Fibroblast of skin of abdomen (primary cell): Measurements from ENCODE around the gene ARHGAP15.

Experiments used
- DNase-seq: peaks from one replicate; pipeline ENCODE4 v3.0.0-alpha.2; 2013

The ARHGAP15 gene

GRCh38 chr2:143730155-143730952 is 601.1 kb downstream of the ARHGAP15 start:
- peak; percentile 28 for DNase-seq

GRCh38 chr2:143730953-143731260 is 601.7 kb downstream of the ARHGAP15 start:
- DNase-seq = peak; percentile 18

GRCh38 chr2:143732076-143732475 is 602.9 kb downstream of the ARHGAP15 start:
- peak; percentile 8 for DNase-seq

GRCh38 chr2:143732871-143733270 is 603.7 kb downstream of the ARHGAP15 start:
- DNase-seq = no peak

GRCh38 chr2:143734507-143734906 is 605.3 kb downstream of the ARHGAP15 start:
- DNase-seq = no peak

GRCh38 chr2:143736904-143737303 is 607.7 kb downstream of the ARHGAP15 start:
- no peak for DNase-seq

- DNase-seq = no peak
Observed at GRCh38 chr2:143740431-143740830, 611.2 kb downstream of the ARHGAP15 start.

GRCh38 chr2:143741205-143741604 is 612.0 kb downstream of the ARHGAP15 start:
- DNase-seq = no peak

GRCh38 chr2:143742581-143742980 is 613.4 kb downstream of the ARHGAP15 start:
- DNase-seq = peak; percentile 51

GRCh38 chr2:143744114-143744513 is 614.9 kb downstream of the ARHGAP15 start:
- DNase-seq = no peak

- DNase-seq = no peak
Observed at GRCh38 chr2:143745060-143745459, 615.8 kb downstream of the ARHGAP15 start.

- no peak for DNase-seq
Observed at GRCh38 chr2:143754742-143755141, 625.5 kb downstream of the ARHGAP15 start.

GRCh38 chr2:143758629-143759330 is 629.6 kb downstream of the ARHGAP15 start:
- DNase-seq = no peak

GRCh38 chr2:143759455-143759854 is 630.2 kb downstream of the ARHGAP15 start:
- no peak for DNase-seq

- no peak for DNase-seq
Observed at GRCh38 chr2:143762176-143762928, 633.1 kb downstream of the ARHGAP15 start.

- no peak for DNase-seq
Observed at GRCh38 chr2:143764261-143764660, 635.0 kb downstream of the ARHGAP15 start.

- no peak for DNase-seq
Observed at GRCh38 chr2:143764706-143765105, 635.5 kb downstream of the ARHGAP15 start.

- DNase-seq = no peak
Observed at GRCh38 chr2:143768991-143769390, 639.8 kb downstream of the ARHGAP15 start.

- no peak for DNase-seq
Observed at GRCh38 chr2:143771939-143772338, 642.7 kb downstream of the ARHGAP15 start.

GRCh38 chr2:143776526-143777297 is 647.5 kb downstream of the ARHGAP15 start:
- DNase-seq = no peak

- DNase-seq = peak; percentile 62
Observed at GRCh38 chr2:143779021-143779420, 649.8 kb downstream of the ARHGAP15 start.

- DNase-seq = no peak
Observed at GRCh38 chr2:143786026-143786765, 657.0 kb downstream of the ARHGAP15 start.
